Loucy (cell line): Measurements from ENCODE around the gene OR6C74.

Experiments
- H2AFZ ChIP-seq: fragments of 200-600 bp; sonication (generic); 2 replicates; pipeline ENCODE4 v1.6.0; 2016; ENCODE audit warnings: antibody characterized with exemption, mild to moderate bottlenecking, low read length, moderate library complexity
- H3F3A ChIP-seq: fragments of 200-600 bp; 2 replicates; pipeline ENCODE4 v1.6.0; 2016; ENCODE audit warnings: antibody characterized with exemption, low read depth, mild to moderate bottlenecking
- H3K27me3 ChIP-seq: fragments of 200-600 bp; sonication (generic); 2 replicates; pipeline ENCODE4 v1.6.1; 2014; ENCODE audit warnings: low read length, mild to moderate bottlenecking; ENCODE audit not compliant: insufficient read depth, poor library complexity, severe bottlenecking
- H3K36me3 ChIP-seq: fragments of 200-600 bp; sonication (generic); 2 replicates; pipeline ENCODE4 v1.6.1; 2016; ENCODE audit warnings: low read length; ENCODE audit not compliant: insufficient read depth
- H3K4me1 ChIP-seq: fragments of 200-600 bp; sonication (generic); 2 replicates; pipeline ENCODE4 v1.5.1; 2014; ENCODE audit warnings: low read length, mild to moderate bottlenecking; ENCODE audit not compliant: insufficient read depth, poor library complexity, severe bottlenecking
- H3K4me2 ChIP-seq: fragments of 200-600 bp; sonication (generic); 2 replicates; pipeline ENCODE4 v1.6.0; 2014; ENCODE audit warnings: antibody characterized with exemption, low read length, low read depth, mild to moderate bottlenecking; ENCODE audit not compliant: poor library complexity, severe bottlenecking
- H3K4me3 ChIP-seq: fragments of 200-600 bp; sonication (generic); 2 replicates; pipeline ENCODE4 v1.5.1; 2014; ENCODE audit warnings: low read length, mild to moderate bottlenecking, mixed read lengths; ENCODE audit not compliant: poor library complexity, severe bottlenecking
- H3K79me2 ChIP-seq: fragments of 200-600 bp; sonication (generic); 2 replicates; pipeline ENCODE4 v1.6.1; 2014; ENCODE audit warnings: low read length; ENCODE audit not compliant: insufficient read depth
- H3K9ac ChIP-seq: fragments of 200-600 bp; sonication (generic); 2 replicates; pipeline ENCODE4 v1.6.0; 2014; ENCODE audit warnings: mild to moderate bottlenecking, low read depth, low read length, moderate library complexity; ENCODE audit not compliant: poor library complexity, severe bottlenecking
- H3K9me2 ChIP-seq: fragments of 200-600 bp; sonication (generic); replicated peaks from 2 replicates; pipeline ENCODE4 v1.6.1; 2016; ENCODE audit warnings: low read depth, low read length, mixed read lengths
- H3K9me3 ChIP-seq: fragments of 200-600 bp; sonication (generic); 2 replicates; pipeline ENCODE4 v1.6.1; 2014; ENCODE audit warnings: mild to moderate bottlenecking, antibody characterized with exemption, low read length, low read depth; ENCODE audit not compliant: insufficient read depth
- H4K20me1 ChIP-seq: fragments of 200-600 bp; sonication (generic); 2 replicates; pipeline ENCODE4 v1.6.0; 2014; ENCODE audit warnings: antibody characterized with exemption, low read length, mild to moderate bottlenecking; ENCODE audit not compliant: insufficient read depth, poor library complexity, severe bottlenecking
- EZH2phosphoT487 ChIP-seq: fragments of 200-600 bp; IDR thresholded peaks from 2 replicates; pipeline ENCODE4 v1.6.1; 2018; ENCODE audit warnings: antibody characterized with exemption, mild to moderate bottlenecking, moderate library complexity, borderline replicate concordance
- TF ChIP-seq, protein P1 (sequence below): fragments of 200-600 bp; sonication (generic); conservative IDR thresholded peaks from 2 replicates; pipeline ENCODE4 v1.5.1; 2014; ENCODE audit warnings: mild to moderate bottlenecking, antibody characterized with exemption, low read length

OR6C74 gene

DNA sequence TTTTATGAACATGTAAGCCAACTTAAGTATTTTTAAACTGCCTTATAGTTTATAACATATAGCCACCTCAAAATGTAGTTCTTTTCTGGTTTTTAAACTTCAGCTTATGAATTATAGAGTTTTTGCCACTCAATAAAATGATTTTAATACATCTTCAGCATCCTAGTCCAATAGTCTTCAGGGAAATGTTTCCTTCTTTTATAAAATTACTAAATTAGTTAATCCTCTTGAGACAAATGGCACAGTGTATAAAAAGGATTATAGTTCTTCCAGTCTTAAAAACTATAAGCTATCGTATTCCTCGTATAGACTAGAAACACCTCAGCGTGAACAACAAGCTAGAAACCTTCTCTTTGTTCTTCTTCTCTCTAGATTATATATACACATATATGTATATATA is at the start of gene OR6C74:
Gene OR6C74 (plus strand): TSS at position 301 of the 400 bp plus-strand sequence. CDS start 2,679 bp downstream, outside the sequence.
- Histone ChIP-seq H3K79me2 (no peaks in the 10 kb centered on the region), H4K20me1 (no peaks in the 10 kb centered on the region), H3K27me3 (peaks cover 4% of the 10 kb centered on the region), H3K4me2 (no peak within 1 kb of the TSS), H3F3A (no peaks in the 10 kb centered on the region), H3K4me3 (no peak within 1 kb of the TSS), H3K9me3 (no peaks in the 10 kb centered on the region), H2AFZ (no peak within 1 kb of the TSS), H3K9ac (no peak within 1 kb of the TSS), H3K36me3 (no peaks in the 10 kb centered on the region), H3K4me1 (no peaks in the 10 kb centered on the region), H3K9me2 (no peaks in the 10 kb centered on the region)
- TF ChIP-seq EZH2phosphoT487: no peak
- TF ChIP-seq, protein P1, sequence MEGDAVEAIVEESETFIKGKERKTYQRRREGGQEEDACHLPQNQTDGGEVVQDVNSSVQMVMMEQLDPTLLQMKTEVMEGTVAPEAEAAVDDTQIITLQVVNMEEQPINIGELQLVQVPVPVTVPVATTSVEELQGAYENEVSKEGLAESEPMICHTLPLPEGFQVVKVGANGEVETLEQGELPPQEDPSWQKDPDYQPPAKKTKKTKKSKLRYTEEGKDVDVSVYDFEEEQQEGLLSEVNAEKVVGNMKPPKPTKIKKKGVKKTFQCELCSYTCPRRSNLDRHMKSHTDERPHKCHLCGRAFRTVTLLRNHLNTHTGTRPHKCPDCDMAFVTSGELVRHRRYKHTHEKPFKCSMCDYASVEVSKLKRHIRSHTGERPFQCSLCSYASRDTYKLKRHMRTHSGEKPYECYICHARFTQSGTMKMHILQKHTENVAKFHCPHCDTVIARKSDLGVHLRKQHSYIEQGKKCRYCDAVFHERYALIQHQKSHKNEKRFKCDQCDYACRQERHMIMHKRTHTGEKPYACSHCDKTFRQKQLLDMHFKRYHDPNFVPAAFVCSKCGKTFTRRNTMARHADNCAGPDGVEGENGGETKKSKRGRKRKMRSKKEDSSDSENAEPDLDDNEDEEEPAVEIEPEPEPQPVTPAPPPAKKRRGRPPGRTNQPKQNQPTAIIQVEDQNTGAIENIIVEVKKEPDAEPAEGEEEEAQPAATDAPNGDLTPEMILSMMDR: no peak

DNA sequence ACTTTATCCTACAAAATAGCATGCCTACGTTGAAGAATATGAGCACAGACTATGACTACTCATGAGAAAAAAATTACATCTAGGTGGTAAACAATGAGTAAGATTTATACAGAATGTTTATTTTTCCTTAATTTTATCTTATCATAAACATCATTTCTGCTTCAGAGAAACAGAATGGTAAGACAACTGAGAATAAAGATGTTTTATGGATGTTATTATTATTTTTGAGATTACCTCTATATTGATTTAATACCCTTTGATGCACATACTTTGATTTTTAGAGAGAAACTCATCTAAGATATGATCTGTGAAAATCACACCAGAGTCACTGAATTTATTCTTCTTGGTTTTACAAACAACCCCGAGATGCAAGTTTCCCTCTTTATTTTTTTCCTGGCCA is 23.7 kb upstream of the OR6C74 start, which contains the start of gene OR10A7:
Gene OR10A7 (plus strand): TSS at position 301 of the 400 bp plus-strand sequence. CDS start 0 bp downstream, at position 301.
- no peaks in the 10 kb centered on the region for H3F3A ChIP-seq
- H3K27me3 ChIP-seq: no peaks in the 10 kb centered on the region
- H3K4me1 ChIP-seq: no peaks in the 10 kb centered on the region
- H3K79me2 ChIP-seq: no peaks in the 10 kb centered on the region
- H3K9ac ChIP-seq: no peak within 1 kb of the TSS
- H4K20me1 ChIP-seq: no peaks in the 10 kb centered on the region
- H3K36me3 ChIP-seq: no peaks in the 10 kb centered on the region
- no peak within 1 kb of the TSS for H3K4me2 ChIP-seq
- no peak within 1 kb of the TSS for H2AFZ ChIP-seq
- H3K9me2 ChIP-seq: no peaks in the 10 kb centered on the region
- no peak within 1 kb of the TSS for H3K4me3 ChIP-seq
- H3K9me3 ChIP-seq: no peaks in the 10 kb centered on the region
- no peak for TF ChIP-seq EZH2phosphoT487
- TF ChIP-seq, protein P1: no peak

DNA sequence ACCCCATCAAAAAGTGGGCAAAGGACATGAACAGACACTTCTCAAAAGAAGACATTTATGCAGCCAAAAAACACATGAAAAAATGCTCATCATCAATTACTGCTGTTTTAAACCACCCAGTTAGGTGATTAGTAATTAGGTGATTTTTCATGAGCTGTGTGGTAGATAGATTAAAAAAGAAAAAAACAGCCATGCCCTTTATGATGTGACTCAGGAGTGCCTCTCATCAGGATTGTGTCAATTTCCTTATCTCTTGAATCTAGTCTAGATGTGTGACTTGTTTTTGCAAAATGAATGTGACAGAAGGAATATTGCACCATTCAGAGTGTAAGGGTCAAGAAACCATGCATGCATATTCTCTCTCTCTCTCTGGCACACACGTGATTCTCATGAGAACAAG is 17.9 kb upstream of the OR6C74 start:
- Histone ChIP-seq H2AFZ (no peak overlapping the region), H3K4me2 (no peak overlapping the region), H3K9ac (no peak overlapping the region), H3K4me1 (no peaks in the 10 kb centered on the region), H3K9me3 (no peaks in the 10 kb centered on the region), H3K36me3 (no peaks in the 10 kb centered on the region), H3K9me2 (no peaks in the 10 kb centered on the region), H3K4me3 (no peak overlapping the region), H3K79me2 (no peaks in the 10 kb centered on the region), H4K20me1 (no peaks in the 10 kb centered on the region), H3F3A (no peaks in the 10 kb centered on the region), H3K27me3 (peaks cover 7% of the 10 kb centered on the region)
- TF ChIP-seq, protein P1: no peak
- TF ChIP-seq EZH2phosphoT487: no peak
